Stimulated activated CD4-positive, alpha-beta T cell treated with anti-CD3 and anti-CD28 coated beads, Interleukin-15, amount 100 ng/mL, for 48 hours (primary cell): ENCODE data around the gene UGCG.
"Not testable (repeated sequence)": the region's sequence is repeated elsewhere in the genome, so short reads cannot be mapped to it uniquely, and the experiment has no call there.

Experiments
- DNase-seq, 2 donors: peaks; one replicate each; pipeline ENCODE4 v3.0.0-alpha.2; 2020; ENCODE audit warnings: low read depth in 2 of 2

Gene UGCG

DNA sequence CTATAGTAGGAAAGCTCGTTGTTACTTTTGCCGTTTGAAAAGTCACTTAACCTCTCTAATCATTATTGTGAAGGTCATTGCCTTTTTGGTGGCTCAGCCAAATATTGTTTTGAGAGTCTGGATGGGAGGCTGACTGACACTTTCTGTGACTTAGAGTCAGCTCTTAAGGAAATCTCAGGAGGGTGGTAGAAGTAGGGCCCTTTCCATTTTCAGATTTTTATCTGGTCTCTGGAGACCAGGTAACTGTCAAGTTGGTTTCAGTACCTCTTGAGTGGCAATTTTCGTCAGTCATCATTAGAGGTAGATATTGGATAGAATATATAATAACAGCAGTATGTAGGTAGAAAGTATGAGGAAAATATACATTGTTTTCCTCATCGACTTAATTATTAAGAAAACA, 23.3 kb downstream of the UGCG start:
- no peak for DNase-seq

DNA sequence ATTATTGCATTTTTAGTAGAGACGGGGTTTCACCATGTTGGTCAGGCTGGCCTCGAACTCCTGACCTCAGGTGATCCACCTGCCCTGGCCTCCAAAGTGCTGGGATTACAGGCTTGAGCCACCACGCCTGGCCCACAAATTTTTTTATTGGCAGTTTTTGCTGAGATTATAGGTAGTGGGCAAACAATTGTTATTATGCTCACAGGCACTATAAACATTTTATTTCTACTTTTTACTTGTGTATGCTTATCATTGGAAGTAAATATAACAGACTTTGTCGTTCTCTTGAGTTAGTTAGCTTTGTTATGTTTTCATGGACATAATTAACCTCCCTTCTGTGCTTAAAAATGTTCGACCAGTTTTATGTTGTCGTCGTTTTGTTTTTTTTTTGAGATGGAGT, 23.9 kb downstream of the UGCG start:
- DNase-seq: no peak

DNA sequence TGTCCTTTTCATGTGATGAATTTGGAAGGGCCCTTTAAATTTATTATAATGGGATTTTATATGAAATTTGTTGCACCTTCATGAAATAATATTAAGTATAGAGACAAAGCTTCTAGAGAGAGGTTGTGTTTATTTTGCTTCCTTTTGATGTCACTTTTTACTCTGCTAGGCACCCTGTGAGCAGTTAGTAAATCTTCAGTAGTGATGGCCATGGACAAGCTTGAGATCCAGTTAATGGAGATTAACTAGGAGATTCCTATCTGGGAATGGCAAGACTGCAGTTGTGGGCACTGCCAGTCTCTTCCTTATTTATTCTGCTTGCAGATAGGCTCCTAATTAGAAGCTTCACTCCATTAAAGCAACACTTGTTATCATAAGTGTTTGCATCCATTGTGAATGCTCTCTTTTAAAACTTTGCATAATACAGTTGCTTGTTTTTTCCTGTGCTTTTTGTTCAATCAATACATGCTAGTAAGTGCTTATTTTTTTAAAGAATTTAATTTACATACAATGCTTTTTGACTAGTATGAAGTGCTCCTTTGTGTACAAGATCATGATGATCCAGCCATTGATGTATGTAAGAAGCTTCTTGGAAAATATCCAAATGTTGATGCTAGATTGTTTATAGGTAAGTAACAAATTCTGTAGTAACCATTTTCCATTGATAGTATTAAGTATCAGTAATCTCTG, 25.9 kb downstream of the UGCG start:
- no peak for DNase-seq

DNA sequence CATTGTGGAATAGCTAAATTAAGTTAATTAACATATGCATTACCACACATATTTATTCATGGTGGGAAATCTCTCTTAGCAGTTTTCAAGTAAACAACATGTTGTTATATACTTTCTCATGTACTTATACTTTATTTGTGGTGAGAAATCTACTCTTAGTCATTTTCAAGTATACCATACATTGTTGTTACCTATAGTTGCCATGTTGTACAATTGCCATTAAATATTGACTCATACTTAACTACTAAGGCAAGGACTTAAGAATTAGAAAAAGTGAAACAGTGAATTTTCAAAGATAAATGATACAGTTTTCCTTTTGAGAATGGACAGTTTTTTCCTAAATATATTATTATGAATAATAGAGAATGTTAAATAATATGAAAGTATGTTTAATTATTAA, 27.7 kb downstream of the UGCG start:
- DNase-seq: no peak

DNA sequence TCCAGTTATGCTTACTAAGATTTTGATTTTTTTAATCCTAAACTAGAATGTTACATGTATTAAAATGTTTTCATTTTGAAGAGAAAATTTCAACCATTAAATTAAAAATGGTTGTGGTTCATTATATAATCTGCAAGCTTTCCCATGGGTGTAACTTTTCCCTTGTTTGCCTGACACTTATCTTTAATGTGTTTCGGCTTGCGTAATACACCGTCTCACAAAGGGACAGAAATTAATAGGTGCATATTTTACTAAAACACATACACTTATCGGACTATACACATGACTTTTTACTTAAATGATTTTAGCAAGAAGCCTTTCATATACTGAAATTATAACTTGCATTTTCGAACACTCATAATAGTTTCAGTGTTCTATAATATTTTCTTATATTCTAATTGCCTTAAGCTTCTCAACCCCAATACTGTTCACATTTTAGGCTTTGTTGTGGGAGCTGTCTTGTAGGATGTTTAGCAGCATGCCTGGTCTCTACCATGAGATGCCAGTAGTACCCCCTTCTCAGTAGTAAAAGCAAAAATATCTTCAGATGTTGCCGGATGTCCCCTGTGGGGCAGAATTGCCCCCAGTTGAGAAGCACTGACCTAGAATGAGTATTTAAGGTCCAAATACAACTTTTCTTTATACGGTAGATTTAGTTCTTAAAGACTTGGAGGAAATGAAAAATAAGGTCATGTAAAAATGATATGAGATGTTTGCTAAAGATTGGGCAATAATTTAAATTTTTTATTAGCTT, 28.6 kb downstream of the UGCG start:
- DNase-seq: no peak

DNA sequence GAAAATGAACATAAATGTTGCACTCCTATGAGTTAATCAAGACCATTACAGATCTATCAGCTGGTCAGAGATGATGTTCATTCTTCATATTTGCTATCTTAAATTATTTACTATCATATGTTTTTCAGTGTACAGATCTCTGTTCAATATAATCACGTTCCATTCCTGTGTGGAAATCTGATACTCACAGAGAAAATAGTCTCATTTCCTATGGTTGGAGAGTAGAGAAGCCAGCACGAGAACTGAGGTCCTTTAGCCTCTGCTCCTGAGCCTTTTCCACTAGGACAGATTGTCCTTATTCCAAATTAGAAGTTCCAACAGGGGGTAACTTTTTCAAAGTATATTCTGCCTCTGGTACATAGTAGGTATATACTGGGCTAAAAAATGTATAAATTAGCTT, 29.2 kb downstream of the UGCG start:
- no peak for DNase-seq

DNA sequence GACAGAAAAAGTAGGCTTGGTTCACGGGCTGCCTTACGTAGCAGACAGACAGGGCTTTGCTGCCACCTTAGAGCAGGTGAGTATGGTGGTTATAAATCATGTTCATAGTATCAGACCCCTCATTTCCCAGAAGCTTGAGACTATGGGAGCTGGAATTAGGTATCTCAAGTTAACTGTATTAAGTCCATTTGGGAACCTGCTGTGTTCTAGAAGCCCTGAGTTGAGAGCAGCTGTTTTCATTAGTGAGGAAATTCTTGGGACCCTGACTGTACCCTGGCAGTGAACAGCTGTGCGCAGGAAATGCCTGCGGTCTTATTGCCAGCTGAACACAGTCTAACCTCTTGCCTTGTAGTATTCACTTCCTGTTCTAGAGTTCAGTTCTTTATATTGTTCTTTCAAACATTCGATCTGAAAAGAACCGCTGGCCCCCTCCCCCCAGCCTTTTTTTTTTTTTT, 29.8 kb downstream of the UGCG start:
- DNase-seq: peak; percentile 19 to 39

DNA sequence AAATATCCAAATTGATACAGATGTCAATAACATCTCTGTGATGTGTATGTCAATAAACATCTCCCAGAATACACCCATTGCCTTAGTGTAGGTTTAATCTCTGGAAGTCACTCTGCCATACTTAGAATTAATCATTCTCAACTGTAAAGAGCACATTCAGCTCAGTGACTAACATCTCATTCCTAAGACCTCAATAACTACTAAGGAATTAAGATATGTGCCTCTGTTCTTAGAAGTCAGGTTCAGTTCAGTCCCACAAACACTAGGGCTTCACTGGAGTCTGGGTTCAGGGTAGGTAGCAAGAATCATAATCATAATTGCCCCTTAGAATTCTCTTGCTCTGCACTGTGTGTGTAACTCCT, 31.7 kb downstream of the UGCG start:
- DNase-seq: no peak

DNA sequence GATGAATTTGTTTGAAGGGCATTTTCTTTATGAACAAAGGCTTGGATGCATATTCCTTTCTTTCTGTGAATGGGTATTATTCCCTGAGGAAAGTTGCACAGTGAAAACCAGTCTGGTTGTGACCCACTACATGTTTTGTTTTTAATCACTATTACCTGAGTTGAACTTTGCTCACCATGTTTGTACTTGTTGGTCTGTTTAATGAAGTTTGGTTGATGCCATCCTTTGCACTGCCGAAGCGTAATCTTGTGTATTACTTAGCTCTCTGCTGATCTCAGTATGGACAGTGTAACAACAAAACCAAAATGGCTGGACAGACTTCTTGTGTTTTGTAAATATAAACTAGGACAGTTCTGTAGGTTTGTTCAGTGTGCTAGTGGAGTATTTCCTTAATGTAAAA, 38.1 kb downstream of the UGCG start:
- DNase-seq: no peak

DNA sequence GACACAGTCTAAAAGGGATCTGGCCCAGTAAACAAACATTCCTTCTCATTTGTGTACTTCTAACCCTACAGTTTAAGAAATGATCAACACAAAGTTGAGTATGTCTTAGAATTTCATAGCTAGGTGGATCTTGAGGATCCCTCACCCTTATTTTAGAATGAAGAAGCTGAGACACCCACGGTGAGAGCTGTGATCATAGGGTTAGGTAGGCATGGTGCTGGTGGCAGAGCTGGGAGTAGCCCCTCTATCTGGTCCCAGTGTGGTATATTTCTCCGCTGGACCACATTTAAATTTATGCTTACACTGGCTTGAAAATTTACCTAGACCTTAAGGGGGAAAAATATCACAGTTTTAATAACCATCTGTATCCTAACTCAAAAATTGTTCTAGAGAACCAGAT, 39.8 kb downstream of the UGCG start:
- no peak for DNase-seq

DNA sequence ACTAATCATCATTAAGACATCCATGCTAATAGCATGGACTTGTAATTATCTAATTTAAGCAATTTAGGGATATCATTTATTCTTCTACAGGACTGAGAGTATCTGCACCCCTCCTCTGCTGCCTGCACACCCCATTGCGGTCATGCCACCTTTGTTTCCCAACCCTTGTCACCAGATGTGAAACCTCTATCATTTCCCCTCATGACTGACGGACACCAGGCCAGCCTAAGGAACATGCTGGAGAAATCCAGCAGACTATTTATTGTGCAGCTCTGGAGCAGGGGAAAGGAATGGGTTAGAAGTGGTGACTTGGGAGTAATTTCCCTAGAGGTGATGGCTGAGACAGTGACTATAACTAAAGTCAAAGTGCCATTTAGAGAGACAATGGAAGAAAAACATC, 40.7 kb downstream of the UGCG start:
- no peak for DNase-seq

DNA sequence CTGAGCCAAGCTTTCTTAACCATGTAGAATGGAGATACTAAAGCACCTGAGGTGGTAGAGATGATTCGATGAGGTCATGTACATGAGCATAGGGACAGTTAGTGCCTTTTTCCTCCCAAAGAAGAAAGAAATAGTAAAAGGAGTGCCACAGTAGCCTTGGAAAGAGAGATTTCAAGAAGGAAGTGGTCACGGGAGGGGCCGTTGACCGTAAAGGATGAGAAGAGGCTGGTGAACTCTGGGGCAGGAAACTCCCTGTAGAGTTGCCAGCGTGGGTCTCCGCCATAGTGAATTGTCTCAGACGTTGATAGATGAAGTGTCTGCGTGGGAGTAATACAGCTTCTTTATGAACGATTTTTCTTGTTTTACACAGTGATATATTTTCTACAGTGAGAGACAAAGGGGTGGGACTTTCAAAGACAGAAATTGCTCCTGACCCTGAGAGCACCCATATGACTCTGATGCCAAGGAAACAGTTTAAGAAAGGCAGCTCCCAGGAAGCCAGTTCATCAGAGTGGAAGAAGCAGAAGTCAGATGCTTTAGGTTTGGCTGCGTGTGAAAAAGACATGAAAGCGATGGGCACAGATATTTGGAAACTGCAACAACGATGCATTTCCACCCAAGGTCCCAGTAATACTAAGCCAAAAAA, 41.3 kb downstream of the UGCG start:
- peak; percentile 30 to 57 for DNase-seq

DNA sequence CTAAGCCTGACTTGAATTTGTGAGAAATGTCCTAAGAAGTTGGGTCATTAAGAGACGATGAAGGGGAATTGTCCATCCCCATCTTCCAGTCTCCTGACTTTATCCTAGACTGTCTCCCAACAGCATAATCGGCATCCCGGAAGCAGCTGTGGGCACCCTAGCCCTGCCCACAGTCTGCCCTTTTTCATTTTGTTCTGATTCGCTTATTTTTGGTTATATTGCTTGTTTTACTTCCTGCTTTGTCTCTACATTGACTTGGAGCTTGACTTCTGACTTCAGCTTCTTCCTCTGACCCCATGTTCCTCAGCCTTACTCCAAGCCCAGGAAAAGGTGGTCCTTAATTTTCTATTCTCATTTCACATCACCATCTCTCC, 41.8 kb downstream of the UGCG start:
- DNase-seq: no peak

DNA sequence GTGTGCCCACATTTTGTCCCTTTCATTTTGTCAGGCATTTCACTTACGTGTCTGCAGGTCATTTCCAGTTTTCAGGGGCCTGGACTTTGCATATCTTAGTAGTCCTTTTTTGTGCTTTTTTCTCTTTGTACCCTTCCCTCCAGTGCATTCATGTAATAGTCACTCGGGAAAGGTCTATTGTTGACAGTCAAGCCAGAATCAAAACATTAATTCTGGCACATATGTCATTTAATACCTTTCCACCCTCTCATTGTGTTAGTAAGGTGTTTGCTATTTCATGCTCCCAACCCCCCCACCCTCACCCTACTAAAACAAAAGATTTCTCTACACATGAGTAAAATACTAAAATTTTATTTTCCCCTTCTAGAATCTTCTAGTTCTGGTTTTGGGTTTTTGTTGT, 42.7 kb downstream of the UGCG start:
- DNase-seq: no peak

DNA sequence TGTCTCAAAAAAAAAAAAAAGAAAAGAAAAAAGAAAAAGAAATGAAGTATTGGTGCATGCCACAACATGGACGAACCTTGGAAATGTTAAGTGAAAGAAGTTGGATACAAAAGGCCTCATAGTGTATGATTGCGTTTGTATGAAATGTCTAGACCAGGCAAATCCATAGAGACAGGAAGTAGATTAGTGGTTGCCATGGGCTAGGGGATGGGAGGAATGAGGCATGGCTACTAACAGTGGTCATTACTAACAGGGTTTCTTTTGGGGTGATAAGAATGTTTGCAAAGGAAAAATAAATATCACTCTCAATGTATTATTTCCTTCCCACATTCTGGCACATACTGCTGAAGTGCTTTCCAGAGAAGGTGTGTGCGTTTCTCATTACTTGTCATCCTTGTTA, 44.1 kb downstream of the UGCG start:
- DNase-seq: no peak

DNA sequence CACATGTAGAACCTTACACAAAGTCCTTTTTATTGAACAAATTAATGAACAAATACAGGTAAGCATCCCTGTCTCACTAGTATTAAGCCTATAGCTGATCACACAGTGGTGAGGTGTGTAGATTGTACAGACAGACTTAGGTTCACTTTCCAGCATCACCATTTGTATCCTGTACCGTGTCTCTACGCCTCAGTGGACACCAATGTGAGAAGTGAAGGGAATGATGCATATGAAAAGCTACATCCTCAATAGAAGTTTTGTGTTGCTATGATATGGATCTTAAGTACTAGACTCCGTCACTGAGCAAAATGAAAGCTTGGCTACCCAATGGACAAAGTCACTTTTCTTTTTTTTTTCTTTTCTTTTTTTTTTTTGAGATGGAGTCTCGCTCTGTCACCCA, 46.6 kb downstream of the UGCG start:
- DNase-seq: no peak

DNA sequence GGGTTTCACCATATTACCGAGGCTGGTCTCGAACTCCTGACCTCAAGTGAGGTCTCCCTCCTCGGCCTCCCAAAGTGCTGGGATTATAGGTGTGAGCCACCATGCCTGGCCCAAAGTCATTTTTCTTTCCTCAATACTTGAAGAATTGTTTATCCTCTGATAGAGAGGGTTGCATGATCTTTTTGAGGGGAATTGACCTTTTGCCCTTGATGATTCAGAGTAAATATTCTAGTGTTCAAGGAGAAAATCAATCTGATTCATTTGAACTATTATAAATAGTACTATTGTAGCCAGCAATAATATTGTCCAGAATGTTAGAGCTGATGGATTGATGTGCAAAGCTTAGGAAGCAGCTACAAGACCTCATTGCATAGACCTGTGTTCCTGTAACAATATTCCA, 47.1 kb downstream of the UGCG start:
- DNase-seq: no peak

DNA sequence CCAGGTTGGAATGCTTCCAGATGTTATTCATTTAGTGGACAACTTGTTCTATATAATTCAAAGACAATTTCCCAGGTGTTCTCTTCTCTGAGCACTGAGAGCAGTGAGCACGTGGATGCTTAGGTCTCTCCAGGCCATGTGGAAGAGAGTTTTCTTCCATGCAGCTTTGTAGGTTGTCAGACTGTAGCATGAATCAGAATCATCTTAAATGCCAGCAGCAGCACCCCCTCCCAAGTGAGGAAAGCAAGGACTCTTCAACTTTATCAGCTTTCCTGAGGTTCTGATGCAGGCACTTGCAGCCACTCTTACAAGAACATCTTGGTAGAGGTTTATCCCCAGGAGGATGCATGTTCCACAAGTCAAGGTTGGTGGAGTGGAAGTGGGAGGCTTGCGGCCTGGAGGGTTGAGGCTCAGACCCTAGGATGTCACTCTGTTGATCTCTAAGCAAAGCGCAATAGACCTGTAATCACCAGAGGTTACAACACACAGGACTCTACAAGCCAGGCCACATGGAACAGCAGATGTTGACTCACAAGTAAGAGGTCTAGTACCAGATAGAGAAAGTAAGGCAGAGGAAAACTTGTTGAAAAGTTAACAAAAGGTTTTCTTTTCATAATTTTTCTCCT, 47.7 kb downstream of the UGCG start:
- DNase-seq: no peak

DNA sequence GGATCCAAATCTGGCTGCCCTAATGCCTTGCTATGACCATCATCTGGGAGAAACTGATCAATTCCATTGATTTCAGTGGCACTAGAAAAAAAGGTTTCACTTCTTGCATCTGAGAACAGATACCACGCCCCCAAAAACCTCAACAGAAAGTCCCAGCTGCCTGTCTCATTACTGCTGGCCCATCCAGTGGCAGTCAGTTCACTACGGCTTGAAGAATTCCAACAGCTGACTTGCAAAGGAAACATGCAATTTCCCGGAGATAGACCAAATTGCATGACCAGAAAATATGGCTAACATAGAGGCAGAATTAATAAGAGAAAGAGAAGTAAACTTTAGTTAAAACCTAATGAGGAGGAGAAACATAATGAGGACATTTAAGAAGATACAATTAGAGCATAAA, 48.6 kb downstream of the UGCG start:
- no peak for DNase-seq

DNA sequence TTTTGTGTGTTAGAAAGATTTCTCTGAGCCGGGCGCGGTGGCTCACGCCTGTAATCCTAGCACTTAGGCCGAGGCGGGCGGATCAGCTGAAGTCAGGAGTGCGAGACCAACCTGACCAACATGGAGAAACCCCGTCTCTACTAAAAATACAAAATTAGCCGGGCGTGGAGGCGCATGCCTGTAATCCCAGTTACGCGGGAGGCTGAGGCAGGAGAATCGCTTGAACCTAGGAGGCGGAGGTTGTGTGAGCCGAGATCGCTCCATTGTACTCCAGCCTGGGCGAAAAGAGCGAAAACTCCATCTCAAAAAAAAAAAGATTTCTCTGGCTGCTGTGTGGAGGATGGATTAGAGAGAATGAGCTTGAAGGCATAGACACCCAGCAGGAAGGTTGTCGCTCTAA, 51.5 kb downstream of the UGCG start:
- not testable (repeated sequence) for DNase-seq

DNA sequence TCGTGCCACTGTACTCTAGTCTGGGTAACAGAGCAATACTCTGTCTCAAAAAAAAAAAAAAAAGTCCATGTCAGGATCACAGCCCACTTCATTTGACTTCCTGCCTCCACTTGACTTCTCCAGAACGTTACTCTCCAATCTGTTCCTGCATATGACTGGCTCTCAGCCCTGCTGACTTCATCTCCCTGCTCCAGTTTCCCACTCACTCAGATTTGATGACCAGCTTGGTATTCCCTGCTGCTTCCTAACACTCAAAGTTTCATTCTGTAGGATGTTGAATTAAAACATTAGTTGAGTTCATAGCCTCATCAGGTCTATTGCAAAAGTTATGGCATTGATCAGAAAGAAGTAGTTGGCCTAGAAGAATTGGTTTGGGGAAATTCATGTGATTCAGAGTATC, 52.3 kb downstream of the UGCG start:
- no peak for DNase-seq

DNA sequence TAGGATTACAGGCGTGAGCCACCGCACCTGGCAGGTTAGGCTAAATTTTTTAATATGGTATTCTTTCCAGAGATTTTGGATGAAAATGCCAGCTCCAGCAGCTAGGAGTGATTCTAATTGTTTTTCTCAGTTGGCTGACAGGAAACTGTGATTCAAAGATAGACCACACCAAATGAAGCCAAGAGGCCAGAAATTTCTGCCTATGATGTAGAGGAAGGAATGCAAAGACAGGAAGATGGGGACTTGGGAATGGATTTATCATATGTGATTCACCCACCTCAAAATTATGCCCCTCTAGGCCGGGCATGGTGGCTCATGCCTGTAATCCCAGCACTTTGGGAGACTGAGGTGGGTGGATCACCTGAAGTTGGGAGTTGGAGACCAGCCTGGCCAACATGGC, 53.3 kb downstream of the UGCG start:
- DNase-seq: no peak

DNA sequence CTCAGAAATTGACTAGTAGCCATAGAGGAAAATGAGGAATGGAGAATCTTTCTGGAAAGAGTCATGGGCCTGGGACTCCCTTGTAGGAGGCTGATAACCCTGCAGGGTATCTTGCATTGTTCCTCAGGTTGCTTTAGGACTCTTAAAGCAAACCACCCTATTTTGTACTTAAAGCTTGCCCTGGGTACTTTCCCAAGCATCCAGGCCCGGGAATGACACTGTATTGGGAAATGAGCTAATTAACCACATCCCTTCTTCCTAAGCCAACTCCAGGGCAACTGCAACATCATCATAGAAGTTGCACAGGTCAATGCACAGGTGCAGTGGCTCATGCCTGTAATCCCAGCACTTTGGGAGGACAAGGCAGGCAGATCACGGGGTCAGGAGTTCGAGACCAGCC, 55.9 kb downstream of the UGCG start:
- no peak for DNase-seq
